OCI-M2 (cell line): Measurements from ENCODE around the gene TRPC5OS.

Experiments used
- DNase-seq: peaks from one replicate; lab custom pipeline; 2025; ENCODE audit not compliant: unreplicated experiment; lab: John Stamatoyannopoulos, UW

TRPC5OS gene

DNA sequence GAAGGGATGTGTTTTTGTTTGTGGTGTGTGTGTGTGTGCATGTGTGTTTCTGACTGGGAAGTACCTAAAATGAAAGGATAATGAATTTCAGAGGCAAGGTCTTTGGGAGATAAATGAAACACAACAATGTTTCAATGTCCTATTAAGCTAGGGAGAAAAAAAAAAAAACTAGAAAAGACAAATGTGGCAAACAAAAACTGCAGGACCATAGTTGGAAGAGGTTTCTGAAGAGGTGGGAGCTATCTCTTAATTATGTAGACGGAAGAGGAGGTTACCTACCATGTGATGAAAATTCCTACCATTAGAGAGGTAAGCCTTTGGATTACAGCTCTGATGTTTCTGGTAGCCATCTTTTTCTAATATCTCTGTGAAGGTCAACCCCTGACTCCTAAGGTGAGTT is at the start of gene TRPC5OS:
Gene TRPC5OS, plus strand, starts transcription at position 301 of the 400 bp plus-strand sequence. CDS start 25,669 bp downstream, outside the sequence.
- no peak for DNase-seq

DNA sequence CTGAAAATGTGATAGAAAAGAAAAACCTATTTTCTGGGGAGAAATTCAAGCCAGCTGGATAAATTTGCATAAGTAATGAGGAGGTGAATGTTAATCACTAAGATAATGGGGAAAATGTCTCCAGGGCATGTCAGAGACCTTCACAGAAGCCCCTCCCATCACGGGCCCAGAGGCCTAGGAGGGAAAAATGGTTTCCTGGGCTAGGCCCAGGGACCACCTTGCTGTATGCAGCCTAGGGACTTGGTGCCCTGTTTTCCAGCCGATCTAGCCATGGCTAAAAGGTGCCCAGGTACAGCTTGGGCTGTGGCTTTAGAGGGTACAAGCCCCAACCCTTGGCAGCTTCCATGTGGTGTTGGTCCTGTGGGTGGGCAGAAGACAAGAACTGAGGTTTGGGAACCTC is 46.6 kb upstream of the TRPC5OS start:
- no peak for DNase-seq

DNA sequence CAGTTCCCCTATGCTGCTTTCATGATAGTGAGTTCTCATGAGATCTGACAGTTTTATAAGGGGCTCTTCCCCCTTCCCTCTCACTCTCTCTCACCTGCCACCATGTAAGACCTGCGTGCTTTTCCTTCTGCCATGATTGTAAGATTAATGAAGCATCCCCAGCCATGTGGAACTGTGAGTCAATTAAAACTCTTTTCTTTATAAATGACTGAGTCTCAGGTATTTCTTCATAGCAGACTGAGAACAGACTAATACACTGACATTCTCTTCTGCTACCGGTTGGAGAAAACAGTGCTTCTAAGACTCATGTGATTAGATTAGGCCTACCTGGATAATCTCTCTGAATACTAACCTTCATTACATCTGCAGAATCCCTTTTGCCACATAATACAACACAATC is 45.4 kb upstream of the TRPC5OS start:
- no peak for DNase-seq

DNA sequence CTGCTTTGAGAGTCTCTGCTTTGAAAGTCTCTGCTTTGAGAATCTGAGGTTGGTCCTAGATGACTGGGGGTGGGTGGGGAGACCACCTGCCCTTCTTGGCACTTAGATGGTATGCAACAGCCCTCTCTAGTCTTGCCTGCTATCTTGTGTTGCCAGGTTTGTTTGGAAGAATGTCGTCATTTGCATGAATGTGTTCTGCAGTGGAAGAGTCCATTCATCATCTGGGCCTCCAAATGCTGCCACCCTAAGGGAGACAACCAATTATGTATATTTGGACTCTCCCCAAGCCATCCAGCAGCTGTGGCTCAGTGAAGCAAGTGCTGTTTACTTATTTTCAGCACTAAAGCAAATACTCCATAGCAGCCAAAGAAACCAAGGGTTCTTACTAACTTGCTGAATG is 44.6 kb upstream of the TRPC5OS start:
- DNase-seq, result no peak

DNA sequence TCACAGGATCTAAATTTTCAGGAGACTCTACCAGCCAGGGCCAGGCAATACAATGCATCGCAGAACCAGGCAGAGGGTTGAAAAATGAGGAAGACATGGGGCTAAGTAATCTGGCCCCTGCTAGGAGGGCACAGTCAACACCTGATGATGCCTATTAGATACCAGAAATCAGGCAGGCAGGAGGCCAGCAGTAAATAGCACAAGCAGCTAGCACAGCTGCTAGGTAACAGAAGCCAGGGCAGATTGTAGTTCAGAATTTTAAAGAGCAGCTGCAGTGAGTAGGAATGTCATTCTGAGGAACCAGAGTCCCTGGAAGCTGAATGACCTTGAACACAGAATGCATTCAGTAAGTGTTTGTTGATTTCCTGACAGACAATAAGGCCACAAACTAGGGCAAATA is 38.8 kb upstream of the TRPC5OS start:
- no peak for DNase-seq

DNA sequence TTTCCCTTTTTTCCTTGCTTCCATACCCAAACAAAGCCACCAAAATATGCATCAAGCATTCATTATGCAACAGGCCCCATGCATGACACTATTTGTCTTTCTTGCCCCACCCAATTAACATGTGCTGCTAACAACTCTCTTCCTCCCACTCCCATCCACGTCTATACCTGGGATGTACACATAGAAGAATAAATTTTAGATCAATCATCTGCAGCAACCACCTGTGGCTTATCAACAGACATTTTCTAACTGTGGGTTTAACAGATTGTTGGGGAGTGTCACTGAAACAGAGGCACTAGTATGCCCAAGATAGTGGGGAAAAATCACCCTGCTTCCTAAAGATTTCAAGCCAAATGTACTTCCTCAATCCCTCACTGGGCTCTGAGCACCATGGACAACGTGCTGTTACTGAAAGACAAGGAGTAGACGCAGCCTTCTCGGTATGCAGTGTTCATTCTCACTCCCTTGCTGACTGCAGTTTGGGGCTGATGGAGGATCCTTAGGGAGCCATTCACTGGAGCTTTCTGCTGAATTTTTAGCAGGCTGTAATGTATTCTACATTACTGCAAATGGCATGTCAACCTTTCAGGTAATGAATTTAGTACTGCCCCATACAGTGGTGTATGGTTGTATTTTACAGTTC is 28.4 kb upstream of the TRPC5OS start:
- no peak for DNase-seq

DNA sequence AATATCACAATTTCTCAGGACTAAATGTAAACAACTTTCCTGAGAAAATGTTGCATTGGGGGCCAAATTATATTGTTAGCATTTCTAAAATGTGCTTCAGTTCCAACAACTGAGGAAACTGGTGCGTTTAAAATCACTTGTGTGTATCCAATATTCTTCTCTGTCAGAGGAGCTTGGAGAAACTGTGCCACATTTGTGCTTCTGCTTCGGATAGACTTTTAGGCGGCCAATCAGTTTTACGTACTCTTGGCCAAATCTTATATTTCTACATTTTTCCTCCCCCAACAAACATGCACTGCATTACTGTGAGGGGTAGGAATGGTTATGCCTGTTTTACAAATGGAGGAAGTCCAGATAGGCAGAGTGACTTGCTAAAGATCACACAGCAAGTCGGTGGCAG is 27.4 kb upstream of the TRPC5OS start:
- no peak for DNase-seq

DNA sequence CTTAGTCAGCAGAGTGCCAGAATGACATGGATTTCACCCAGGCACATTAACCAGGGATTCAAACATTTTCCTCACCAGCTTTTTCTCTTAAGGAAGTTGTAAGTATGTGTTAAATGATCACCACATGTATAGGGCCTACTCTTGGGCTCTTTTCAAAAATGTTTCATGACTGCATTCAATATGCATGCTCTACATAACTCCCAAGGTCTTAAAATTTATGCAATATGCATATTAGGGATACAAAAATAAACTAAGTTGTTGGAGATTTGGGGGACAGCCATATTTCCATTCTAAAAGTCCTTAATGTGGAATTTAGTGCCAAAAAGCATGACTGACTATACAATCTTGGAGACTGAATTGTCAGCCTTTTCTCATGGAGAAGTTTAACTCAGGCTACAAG is 25.0 kb upstream of the TRPC5OS start:
- DNase-seq, result no peak

DNA sequence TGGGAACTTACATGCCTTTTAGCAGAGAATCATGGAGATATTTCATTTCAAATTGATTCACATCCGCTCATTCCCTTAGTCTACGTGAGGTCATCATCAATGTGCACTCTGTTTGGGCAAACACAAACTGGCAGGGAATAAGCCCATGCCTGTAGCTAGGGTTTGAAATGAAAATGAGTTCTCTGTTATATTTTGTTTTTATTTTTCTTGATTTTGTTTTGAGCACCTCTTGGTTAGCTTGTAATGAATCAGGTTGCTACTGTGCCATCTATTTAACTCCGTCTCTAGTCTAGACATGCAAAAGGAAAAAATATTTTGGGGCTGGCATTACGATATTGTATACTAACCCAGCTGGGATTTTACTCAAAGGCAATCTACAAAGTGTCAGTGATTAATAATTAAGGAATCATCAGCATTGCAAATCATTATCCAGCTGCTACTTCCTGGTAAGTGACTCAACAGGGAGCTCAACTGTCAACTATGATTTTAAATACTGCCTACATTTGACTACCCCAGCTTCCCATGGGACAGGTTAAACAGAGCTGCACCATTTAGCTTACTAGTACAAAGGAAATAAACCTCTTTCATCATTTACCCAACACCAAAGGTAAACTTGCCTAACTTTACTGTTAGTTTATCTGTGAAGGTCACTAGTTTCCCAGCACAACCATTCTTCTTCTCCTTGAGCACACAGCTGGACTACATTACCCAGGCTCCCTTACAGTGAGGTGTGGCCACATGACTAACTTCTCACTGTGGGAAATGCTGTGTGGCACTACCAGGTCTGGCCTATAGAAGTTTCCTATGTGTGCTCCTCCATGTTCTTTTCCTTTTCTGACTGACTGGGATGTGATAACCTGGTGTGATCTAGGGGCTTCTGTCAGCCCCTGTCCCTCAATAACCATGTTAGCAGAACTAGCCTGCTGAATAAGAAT is 21.2 kb upstream of the TRPC5OS start:
- no peak for DNase-seq

DNA sequence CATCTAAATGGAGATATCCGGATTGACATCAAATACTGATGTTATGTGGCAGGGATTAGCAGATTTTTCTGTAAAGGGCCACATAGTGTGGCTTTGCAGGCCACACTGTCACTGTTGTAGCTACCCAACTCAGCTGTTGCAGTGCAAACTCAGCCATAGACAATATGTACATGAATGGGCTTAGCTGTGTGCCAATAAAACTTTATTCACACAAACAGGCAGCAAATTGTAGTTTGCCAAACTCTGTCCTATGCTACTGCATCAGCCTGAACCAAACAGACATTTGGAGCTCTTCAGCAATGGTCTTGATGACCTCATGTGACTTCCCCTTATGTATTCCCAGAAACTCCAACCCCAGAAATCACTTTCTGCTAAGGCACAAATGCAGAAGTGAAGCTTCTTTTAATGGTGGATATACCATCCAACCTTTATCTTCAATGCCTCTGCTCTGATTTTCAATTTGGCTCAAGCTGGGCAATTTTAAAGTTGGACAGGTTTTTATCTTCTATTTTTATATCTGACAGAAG is 18.4 kb upstream of the TRPC5OS start:
- no peak for DNase-seq

DNA sequence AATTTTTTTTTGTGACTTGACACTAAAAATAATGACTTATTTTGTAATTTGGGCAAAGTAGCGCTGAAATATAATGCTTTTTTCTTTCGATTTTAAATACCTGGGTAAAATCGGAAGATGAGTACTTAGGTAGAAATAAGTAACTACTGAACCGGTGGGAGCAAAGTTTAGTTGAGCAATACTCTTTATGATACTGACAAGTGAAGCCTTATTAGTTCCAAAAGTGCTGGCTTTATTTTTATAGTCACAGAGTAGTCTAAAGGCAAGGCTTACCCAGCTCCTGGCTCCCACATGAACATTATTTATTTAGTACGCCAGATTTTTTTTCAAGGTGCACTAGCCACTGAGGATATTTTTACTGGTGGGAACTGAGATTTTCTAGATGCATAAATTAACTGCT is 14.4 kb upstream of the TRPC5OS start:
- no peak for DNase-seq

DNA sequence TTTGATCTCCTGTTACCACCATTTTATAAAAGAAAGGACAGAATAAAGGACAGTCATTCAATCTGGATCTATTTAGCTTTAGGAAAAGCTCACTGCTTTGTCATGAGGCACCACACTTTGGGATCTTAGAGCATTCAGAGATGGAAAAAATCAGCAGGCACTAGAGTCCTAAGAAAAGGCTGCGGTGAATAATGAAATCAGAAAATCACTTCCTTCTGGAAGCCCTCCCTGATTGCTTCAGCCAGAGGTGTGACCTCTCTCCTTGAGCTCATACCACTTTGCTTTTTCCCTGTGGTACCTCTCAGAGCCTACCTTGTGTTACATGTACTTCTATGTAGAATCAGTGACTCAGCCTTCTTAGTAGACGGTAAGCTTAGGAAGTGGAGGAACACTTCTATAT is 8.7 kb upstream of the TRPC5OS start:
- no peak for DNase-seq

DNA sequence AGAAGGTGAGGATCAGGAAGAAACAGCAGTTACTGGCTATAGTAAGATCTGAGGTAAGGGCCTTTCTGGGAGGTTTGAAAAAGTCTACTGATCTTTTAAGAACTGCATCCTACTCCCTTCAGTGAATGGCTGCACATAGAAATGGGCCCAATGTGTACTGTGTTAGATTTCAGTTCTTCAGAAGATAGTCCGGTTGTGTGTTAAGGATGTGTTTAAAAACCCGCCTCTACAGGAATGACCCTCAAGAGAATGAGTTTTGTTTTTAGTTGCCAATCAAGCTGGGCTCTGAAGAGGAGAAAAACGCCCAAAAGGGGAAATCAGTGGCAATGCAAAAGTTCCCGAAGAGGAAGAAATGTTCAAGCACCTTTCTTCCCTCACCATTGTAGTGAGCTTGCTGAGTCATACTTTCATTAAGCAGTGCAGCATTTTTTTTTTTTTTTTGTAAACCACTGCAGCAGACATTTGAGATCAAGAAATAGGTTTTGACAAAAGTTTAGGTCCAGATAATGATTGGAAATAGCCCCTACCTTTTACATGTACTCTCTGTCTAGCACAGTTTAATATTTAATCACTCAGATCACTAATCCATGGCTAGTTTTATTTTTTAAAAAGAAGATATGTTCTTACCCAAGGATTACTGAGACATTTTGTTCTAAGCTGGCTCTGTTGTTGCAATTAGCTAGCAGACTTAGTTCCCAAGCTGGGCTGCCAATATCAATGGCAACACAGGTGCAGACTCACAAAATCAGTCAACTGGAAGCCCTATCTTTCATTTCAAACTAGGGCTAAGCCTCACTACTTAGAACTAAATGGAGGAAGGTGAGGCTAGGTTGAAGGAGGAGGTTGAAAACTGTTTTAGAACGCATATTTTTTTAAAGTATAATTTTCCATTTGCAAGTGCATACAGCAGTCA is 7.0 kb upstream of the TRPC5OS start:
- DNase-seq, result no peak

DNA sequence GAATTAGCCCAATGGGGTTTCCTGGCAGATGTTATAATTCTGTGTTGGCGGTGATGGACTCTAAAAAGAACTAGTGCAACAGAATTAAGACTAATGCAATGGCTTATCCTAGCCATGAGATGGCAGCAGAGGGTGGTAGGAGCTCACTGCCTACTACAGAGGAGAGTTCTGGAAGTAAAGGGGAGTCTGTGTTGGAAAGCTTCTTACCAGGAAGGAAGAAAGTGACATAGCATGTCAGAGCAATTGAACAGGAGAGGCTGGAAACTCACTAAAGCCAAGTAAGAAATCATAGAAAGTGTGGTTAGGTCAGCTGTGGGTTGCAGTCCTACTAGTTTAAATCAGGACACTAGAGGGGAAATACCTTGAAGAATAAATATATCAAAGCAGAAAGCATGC is 6.3 kb upstream of the TRPC5OS start:
- no peak for DNase-seq

DNA sequence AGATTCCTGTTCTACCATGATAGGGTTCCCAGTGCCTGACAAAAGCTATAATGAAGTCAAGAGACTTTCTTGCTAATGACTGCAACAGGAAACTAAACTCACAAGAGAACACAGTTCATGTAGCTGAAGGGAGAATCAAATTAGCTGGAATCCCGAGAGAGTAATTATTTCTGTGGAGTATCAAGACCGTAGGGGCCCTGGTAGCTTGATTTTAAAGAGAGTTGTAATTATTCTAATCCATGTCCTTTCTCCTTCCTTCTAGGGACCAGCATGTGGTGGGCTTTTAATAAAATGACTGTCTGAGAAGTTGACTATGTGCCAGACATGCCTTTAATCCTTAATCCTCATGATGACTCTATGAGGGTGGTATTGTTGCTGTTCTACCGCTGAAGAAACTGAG is 1.7 kb upstream of the TRPC5OS start:
- DNase-seq, result no peak

DNA sequence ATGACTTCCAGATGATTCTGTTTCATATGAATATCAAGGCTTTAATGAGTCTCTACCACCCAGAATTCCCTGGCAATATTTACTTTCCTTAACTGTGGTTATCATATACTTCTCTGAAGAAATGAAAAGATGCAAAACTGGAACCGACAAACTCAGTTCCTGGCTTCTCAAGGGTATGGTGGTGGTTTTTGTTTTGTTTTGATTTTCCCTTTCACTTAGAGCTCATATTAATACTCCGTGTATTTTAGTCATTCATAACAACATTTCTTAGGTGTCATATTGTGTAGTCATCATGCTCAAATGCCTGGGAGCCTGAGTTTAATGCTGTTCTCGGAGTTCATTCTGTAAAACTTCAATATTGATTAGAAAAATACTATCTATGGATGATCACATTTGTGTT is 665 bp downstream of the TRPC5OS start:
- DNase-seq, result no peak

DNA sequence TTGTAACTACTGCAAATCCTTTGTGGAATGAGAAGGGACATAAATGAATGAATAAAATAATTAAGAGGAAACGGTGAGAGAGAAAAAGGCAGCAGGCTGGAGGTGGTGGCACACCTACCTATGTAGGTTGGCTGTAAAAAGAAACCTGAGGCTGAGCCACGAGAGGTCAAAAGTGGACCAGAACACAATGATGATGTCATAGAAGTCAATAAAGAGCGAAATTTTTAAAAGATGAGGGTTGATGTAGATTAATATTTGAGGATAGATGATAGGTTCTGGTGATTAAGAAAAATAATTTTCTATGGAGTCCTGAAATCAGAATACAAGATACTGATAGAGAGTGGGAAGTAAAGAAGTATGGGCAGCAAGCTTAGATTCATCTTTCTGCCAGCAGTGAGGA is 1.7 kb downstream of the TRPC5OS start:
- DNase-seq, result no peak

DNA sequence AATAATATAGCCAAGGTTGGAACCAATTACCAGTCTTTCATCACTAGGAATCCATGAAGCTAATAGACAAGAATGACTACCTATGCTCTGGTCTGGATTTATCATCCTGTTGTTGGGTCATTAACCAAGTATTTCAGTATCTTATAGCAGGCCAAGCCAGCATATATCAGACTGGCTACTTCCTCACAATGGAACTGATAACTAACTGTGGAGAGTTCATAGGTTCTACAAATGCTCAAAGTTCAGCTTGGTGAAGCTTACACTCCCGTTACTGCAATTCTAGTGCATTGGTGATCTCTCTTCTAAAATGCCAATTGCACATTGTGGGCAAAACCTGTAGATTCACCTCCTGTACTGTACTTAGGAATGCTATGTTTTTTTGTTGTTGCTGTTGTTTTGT is 4.8 kb downstream of the TRPC5OS start:
- DNase-seq, result no peak

DNA sequence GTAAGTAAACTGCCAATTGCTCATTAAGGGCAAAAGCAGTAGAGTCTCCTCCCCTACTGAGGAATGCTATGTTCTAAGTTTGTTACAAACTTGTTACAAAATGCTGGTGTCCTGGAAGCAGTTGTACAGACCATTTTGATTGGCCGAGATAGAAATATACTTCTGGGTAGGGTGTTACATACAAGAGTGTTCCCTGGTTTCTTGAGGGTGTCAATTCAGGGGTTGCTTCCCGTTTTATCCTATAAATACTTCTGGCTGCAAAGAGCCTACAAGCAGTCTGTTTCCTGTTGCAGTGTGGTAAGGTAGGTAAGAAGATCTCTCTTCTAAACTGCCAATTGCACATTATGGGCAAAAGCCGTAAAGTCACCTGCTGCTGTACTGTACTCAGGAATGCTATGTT is 5.7 kb downstream of the TRPC5OS start:
- DNase-seq, result no peak

DNA sequence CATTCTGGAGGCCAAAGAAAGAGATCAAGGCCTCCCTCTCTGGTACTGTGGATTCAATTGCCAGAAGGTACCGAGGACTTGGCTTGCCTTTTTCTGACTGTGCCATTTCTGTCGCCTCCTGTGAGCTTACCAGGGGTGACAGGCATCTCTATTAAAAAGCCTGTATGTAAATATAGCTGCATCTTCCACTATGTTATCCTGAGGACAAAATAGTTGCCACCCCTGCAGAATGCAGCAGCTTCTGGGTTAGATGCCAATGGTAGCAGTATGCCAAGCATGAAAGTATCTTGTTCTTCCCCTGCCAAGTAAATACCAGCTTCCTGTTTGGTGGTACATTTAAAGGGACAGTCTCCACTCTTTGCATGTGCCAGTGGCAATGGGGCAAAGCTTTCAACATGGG is 10.7 kb downstream of the TRPC5OS start:
- DNase-seq, result no peak

DNA sequence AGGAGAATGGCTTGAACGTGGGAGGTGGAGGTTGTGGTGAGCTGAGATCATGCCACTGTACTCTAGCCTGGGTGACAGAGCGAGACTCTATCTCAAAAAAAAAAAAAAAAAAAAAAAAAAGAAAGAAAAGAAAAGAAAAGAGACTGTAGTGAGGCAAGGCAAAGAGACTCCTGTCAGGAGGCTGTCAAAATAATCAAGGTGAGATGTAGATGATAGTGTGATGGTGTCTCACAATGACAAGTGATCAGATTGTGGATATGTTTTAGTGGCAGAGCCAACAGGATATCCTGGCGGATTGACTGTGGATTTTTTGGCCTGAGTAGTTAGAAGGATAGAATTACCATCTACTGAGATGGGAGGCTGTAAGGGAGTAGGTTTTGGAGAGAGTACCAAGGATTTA is 12.6 kb downstream of the TRPC5OS start:
- DNase-seq, result no peak
